ENCODE measurements around the gene ARV1.
"Not testable (repeated sequence)": the region's sequence is repeated elsewhere in the genome, so short reads cannot be mapped to it uniquely, and the experiment has no call there.

Gene ARV1

DNA sequence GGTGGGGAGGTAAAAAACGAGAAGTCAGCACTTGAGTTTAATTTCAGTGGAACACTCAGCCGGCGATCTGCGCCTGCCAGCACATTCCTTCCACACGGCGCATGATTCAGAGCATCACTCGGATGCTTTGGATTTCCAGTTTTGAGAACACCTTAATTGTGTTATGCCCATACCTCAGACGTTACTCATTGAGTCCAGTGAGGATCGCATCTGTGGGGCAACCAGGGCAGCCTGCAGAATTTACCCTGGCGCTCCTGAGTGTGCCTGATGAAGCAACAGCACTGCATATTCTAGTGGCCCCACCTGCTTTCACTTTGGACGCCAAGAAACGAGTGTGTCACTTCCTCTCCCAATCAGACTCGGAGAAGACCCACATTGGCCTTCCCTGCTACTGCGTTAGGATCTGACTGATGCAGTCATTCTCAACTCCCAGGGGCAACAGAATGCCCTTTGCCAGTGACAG is 41.3 kb downstream of the ARV1 start:
- DNase-seq: no peak

DNA sequence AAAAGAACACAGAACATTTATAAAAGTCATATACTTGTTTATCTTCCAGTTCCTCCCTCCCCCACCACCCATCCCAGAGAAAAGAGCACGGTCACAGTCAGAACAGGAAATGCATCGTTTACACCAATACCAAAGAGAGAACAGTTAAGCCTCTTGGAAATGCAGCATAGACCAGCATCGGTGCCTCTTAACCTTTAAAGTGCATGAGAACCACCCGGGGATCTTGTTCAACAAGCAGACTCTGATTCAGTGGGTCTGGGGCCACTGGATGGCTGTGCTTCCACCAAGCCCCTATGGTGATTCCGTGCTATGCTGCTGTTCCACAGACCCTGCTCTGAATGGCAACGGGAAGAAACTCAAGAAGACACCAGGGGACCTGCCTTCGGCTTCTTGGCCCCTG is 41.9 kb downstream of the ARV1 start:
- no peak for DNase-seq

DNA sequence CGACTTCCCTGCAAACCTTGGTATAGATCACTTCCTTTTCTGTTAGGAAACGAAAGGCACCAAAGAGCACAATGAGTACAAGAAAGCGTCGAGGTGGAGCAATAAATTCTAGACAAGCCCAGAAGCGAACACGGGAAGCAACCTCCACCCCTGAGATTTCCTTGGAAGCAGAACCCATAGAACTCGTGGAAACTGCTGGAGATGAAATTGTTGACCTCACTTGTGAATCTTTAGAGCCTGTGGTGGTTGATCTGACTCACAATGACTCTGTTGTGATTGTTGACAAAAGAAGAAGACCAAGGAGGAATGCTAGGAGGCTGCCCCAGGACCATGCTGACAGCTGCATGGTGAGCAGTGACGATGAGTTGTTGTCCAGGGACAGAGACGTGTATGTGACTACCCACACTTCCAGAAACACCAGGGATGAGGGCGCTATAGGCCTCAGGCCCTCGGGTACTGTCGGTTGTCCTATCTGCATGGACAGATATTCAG is 42.7 kb downstream of the ARV1 start:
- DNase-seq: no peak

GRCh38 chr1:231022543-231022942 is 43.6 kb downstream of the ARV1 start:
- not testable (repeated sequence) for DNase-seq

GRCh38 chr1:231023150-231023549 is 44.3 kb downstream of the ARV1 start:
- DNase-seq: no peak

DNA sequence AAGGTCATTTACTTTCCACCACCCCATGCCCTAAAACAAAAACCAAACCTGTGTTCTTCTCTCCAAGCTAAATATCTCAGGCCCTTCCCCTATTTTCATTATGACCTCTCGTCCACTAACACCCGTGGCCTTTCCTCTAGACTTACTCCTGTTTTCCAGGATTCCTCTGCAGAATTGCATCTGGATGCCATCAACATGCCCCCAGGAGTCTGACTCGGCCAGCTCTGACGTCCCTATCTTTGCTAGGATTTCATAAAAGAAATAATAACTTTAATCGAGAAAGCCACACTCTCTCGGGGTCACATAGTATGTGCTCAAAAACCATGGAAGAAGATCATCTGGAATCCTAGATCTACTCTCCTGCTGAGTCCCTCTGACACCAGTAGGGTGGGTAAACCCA is 47.7 kb downstream of the ARV1 start:
- DNase-seq: no peak

- DNase-seq: no peak
Measured at GRCh38 chr1:231027136-231027925, 48.4 kb downstream of the ARV1 start.

- no peak for DNase-seq
Measured at GRCh38 chr1:231027971-231028370, 49.1 kb downstream of the ARV1 start.

DNA sequence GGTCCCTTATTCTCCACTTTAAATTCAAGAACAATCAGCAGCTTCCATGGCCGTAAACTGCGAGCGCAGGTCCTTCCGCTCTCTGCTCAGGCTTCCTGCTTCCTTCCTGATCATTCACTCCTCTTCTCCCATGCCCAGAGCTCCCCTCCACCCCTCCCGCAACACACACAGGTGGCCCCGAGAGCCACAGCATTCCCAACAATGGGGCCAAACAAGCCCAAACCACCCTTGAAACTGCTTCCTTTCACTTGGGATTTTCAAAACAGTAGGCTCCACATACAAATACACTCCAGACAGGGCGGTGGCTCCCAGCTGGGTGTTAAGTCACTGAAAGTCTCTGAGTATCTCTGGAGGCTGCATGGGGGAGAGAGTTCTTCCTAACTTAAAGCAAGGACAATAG is 49.8 kb downstream of the ARV1 start:
- no peak for DNase-seq

DNA sequence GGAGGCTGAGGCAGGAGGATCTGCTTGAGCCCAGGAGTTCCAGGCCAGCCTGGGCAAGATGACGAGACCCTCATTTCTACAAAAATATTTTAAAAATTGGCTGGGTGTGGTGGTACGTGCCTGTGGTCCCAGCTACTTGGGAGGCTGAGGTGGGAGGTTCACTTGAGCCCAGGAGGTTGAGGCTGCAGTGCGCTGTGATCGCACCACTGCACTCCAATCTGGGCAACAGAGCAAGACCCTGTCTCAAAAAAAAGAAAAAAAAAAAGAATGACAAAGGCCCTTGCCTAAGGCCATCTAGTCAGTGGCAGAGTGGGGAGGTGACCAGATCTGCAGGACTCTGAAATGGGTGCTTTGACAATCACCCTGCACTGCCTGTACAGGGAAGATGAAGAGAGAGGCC is 50.4 kb downstream of the ARV1 start:
- not testable (repeated sequence) for DNase-seq

- no peak for DNase-seq
Measured at GRCh38 chr1:231029841-231030240, 50.9 kb downstream of the ARV1 start.

DNA sequence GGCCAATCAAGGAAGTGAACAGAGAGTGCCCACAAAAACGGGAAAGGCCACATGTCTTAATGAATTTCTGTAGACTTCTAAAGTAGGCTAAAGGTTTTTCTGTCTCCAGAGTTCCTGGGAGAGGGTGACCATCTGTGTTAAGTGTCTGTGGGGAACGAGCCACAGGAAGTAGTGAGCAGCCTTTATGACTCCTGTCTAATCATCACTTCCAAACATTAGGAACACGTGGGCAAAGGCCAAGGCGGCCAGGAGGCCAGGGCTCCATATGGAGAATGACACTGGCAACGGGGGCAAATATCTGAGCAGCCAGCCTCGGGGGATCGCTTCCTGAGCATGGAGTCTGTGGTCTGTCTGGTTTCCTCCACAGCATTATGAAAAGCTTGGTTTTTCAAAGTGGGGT is 54.1 kb downstream of the ARV1 start:
- DNase-seq: no peak

DNA sequence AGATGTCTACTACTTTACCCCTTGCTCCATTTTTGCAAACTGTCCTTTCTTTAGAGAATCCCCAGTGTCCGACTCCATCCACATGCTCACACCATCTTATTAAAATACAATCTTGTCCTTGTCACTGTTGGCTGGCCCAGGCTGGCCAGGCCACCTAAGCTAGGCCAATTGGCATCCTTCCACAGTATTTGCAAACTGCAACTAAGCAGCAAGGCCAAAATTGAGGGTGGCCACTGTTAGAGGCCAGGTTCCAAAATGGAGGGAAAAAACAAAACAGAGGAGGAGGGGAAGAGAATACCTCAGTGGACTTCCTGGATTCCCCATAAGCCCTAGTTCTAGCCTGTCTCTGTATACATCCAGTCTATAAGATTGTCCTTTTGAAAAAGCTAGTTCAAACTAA is 56.9 kb downstream of the ARV1 start:
- DNase-seq: no peak

GRCh38 chr1:231036416-231036815 is 57.5 kb downstream of the ARV1 start:
- DNase-seq: no peak

DNA sequence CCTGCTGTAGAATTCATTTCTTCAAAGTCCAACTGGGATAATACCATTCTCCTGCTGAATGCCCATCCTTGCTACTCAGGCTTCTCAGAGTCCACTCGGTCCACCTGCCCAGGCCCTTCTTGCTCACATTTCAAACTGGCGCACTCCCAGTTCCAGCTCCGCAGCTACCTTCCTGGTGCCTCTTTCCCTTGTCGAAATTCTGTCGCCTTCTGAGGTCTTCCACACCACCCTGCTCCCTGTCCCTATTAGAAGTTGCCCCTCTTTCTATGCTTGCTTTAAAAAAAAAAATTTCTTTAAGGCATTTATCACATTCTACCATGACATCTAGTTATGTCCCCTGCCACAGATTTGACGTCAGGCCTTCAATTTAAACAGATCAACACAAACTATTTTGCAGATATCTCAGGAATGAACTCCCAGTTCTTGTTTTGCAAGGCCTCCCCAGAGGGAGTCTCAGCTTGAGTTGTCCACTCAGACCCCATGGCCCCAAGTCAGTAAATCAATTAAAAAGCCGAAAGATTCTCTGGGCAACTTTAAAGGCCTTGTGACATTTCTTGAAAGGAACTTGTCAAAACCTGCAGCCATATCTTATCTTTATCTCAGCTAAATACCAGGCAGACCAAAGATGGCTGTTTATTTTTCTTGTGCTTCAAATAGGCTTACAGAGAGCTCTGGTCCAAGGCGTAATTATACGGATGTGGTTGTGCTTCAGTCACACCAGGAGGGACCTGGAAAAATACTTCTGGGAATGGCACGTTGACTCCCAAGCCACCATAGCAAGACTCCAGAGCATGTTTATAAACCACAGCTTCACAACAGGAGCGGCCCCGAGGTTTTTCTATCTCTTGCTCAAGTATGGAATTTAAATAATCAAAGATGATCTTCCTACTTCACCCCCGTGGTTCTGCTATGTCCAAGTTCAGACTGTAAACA is 59.0 kb downstream of the ARV1 start:
- DNase-seq: no peak

GRCh38 chr1:231039161-231040018 is 60.5 kb downstream of the ARV1 start:
- DNase-seq: no peak

GRCh38 chr1:231040019-231040799 is 61.3 kb downstream of the ARV1 start, which contains the start of gene FAM89A:
FAM89A (minus strand) TSS chr1:231040254; CDS start chr1:231040211, 43 bp downstream.
- DNase-seq: no peak

GRCh38 chr1:231040800-231041718 is 62.2 kb downstream of the ARV1 start:
- DNase-seq: no peak

DNA sequence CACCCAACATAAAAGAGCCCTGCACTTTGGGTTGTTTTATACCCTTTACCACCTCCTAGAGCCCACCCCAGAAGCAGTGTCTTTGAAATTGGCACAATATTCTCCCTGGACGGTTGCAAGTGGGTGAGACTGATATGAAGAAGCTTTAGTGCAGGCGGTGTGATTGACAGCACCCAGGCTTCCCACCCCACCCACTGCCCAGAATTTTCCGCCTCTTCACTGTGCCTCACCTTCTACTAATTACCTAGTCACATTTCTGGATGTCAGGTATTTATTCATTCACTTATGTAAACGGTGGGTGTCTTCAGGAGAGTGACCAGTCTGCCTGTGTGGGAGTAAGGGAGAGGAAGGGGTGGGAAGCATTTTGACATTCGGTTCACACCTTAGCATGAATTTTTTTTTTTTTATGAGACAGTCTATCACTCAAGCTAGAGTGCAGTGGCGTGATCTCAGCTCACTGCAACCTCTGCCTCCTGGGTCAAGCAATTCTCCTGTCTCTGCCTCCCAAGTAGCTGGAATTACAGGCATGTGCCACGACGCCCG is 62.9 kb downstream of the ARV1 start:
- DNase-seq: no peak

DNA sequence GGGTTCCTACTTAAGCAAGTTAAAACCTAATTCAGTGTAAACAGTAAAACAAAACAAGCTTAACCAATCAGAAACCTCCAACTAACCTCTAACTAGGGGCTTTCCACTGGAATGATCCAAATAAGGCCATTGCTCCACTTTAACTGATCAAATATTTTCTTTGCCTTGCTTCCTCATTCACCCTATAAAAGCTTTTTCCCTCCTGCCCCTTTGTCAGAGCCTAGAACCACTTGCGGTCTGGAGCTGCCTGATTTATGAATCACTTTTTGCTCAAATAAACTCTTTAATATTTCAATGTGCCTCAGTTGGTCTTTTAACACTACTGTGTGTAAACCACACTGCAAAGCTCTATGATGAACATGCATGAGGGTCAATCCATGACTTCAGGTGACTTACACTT is 65.7 kb downstream of the ARV1 start:
- no peak for DNase-seq
